Epithelial cell of esophagus (primary cell): ENCODE results near the gene SRPK2.
"Not testable (repeated sequence)": the region's sequence is repeated elsewhere in the genome, so short reads cannot be mapped to it uniquely, and the experiment has no call there.

Source experiments
- DNase-seq: peaks from one replicate; pipeline ENCODE4 v3.0.0; 2010; ENCODE audit warnings: low read depth
- H3K4me3 ChIP-seq: 2 replicates; pipeline ENCODE4 v1.5.1; 2011; ENCODE audit warnings: mild to moderate bottlenecking, low read length, control low read depth
- CTCF ChIP-seq: IDR thresholded peaks from 2 replicates; pipeline ENCODE4 v1.5.1; 2011; ENCODE audit warnings: low read depth, mild to moderate bottlenecking, low read length, control low read depth, inconsistent platforms; ENCODE audit not compliant: insufficient read depth; ENCODE audit errors: missing control alignments

Gene SRPK2

GRCh38 chr7:105199386-105199785, 189.3 kb downstream of the SRPK2 start:
- no peak for TF ChIP-seq CTCF
- no peak overlapping the region for H3K4me3 ChIP-seq
- peak; percentile 38 for DNase-seq

- no peak for TF ChIP-seq CTCF
- no peak overlapping the region for H3K4me3 ChIP-seq
- peak; percentile 43 for DNase-seq
Observed at GRCh38 chr7:105198223-105198622, 190.5 kb downstream of the SRPK2 start.

- DNase-seq, result no peak
- TF ChIP-seq CTCF, result no peak
- H3K4me3 ChIP-seq, result no peak overlapping the region
Observed at GRCh38 chr7:105196473-105196872, 192.2 kb downstream of the SRPK2 start.

GRCh38 chr7:105195891-105196290, 192.8 kb downstream of the SRPK2 start:
- no peak for DNase-seq
- no peak for TF ChIP-seq CTCF
- no peak overlapping the region for H3K4me3 ChIP-seq

GRCh38 chr7:105194959-105195358, 193.8 kb downstream of the SRPK2 start:
- DNase-seq, H3K4me3 ChIP-seq: not testable (repeated sequence)

- H3K4me3 ChIP-seq, result no peak overlapping the region
- peak; percentile 28 for DNase-seq
- no peak for TF ChIP-seq CTCF
Observed at GRCh38 chr7:105191331-105191730, 197.4 kb downstream of the SRPK2 start.

- no peak overlapping the region for H3K4me3 ChIP-seq
- no peak for TF ChIP-seq CTCF
- peak; percentile 43 for DNase-seq
Observed at GRCh38 chr7:105189859-105190492, 198.7 kb downstream of the SRPK2 start.
